Activated B cell treated with CpG ODN at 0.5 μM for 24 hours (primary cell): Measurements from ENCODE around the gene OXSM. TPM values are rescaled to one million over a fixed set of nuclear protein-coding genes. Genes with fewer than 3 reads are reported as not detected.
A peak's percentile ranks its signal among the peaks of the same experiment; 100 is the strongest.

Experiments
- ATAC-seq: fragments of 200-7000 bp; cut with Tn5 transposase; one replicate; pipeline ENCODE4 v1.10.0; 2021; ENCODE audit warnings: low read depth, mild to moderate bottlenecking, moderate library complexity
- CTCF ChIA-PET: fragments of 350-600 bp; sonication (Branson Sonifier 250); formaldehyde crosslinking; loops from one replicate; lab custom pipeline; 2021; ENCODE audit warnings: antibody characterized with exemption; lab: Charles Lee
- POLR2A ChIA-PET: fragments of 350-600 bp; sonication (Branson Sonifier 250); formaldehyde crosslinking; loops from one replicate; lab custom pipeline; 2021; ENCODE audit warnings: antibody characterized with exemption; lab: Charles Lee
- DNase-seq: peaks from one replicate; pipeline ENCODE4 v3.0.0; 2022
- H3K27ac Mint-ChIP-seq: one replicate; pipeline ENCODE4 v1.8.0; 2020; ENCODE audit warnings: mixed read lengths
- H3K27me3 Mint-ChIP-seq: one replicate; pipeline ENCODE4 v1.8.0; 2021; ENCODE audit warnings: mixed read lengths
- H3K36me3 Mint-ChIP-seq: one replicate; pipeline ENCODE4 v1.8.0; 2021; ENCODE audit warnings: low read depth, mixed read lengths
- H3K4me1 Mint-ChIP-seq: one replicate; pipeline ENCODE4 v1.8.0; 2021; ENCODE audit warnings: mixed read lengths
- H3K4me3 Mint-ChIP-seq: one replicate; pipeline ENCODE4 v1.8.0; 2020; ENCODE audit warnings: mild to moderate bottlenecking, mixed read lengths
- H3K9me3 Mint-ChIP-seq: one replicate; pipeline ENCODE4 v1.8.0; 2020; ENCODE audit warnings: mixed read lengths
- CTCF ChIP-seq: fragments of 200-600 bp; IDR thresholded peaks from one replicate; pipeline ENCODE4 v1.8.0; 2022; ENCODE audit warnings: antibody characterized with exemption, mild to moderate bottlenecking
- intact Hi-C: fragments of 100-400 bp; cut with micrococcal nuclease; formaldehyde crosslinking; loops from one replicate; pipeline ENCODE4 v1.15.1; 2024
- total RNA-seq: library from RNA; stranded (reverse); gene quantifications from 2 replicates; pipeline ENCODE4 v1.2.3, GENCODE V29; 2022

OXSM gene
- total RNA-seq, 1 donor from 2014 or later: 12.6 TPM

GRCh38 chr3:25751048-25751447, 38.8 kb upstream of the OXSM start:
- CTCF ChIA-PET: no interaction called here
- H3K4me1 Mint-ChIP-seq: no peaks in the 10 kb centered on the region
- no peak overlapping the region for H3K27ac Mint-ChIP-seq
- DNase-seq (no peak), ATAC-seq (no peak)
- H3K4me3 Mint-ChIP-seq: no peak overlapping the region
- H3K27me3 Mint-ChIP-seq: no peaks in the 10 kb centered on the region
- peaks cover 77% of the 10 kb centered on the region for H3K36me3 Mint-ChIP-seq
- TF ChIP-seq CTCF: no peak
- intact Hi-C loops: no loop called here
- POLR2A ChIA-PET: no interaction called here
- no peaks in the 10 kb centered on the region for H3K9me3 Mint-ChIP-seq

- H3K36me3 Mint-ChIP-seq: peaks cover 77% of the 10 kb centered on the region
- ATAC-seq (no peak), DNase-seq (no peak)
- TF ChIP-seq CTCF: no peak
- H3K9me3 Mint-ChIP-seq: no peaks in the 10 kb centered on the region
- no peak overlapping the region for H3K4me3 Mint-ChIP-seq
- POLR2A ChIA-PET: no interaction called here
- intact Hi-C loops: no loop called here
- H3K27ac Mint-ChIP-seq: peak overlapping the region; percentile 42
- H3K4me1 Mint-ChIP-seq: no peaks in the 10 kb centered on the region
- no peaks in the 10 kb centered on the region for H3K27me3 Mint-ChIP-seq
- CTCF ChIA-PET: no interaction called here
Observed at GRCh38 chr3:25751725-25752124, 38.2 kb upstream of the OXSM start.

DNA sequence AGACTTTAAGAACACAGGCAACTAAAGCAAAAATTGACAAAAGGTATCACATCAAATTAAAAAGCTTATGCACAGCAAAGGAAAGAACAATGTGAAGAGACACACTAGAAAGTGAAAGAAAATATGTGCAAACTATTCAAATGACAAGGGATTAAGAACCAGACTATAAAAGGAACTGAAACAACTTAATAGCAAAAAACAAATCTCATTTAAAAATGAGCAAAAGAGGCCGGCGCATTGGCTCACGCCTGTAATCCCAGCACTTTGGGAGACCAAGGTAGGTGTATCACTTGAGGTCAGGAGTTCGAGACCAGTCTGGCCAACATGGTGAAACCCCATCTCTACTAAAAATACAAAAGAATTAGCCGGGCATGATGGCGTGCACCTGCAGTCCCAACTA, 21.0 kb upstream of the OXSM start:
- ChIA-PET CTCF (interaction anchor here (0.7 kb wide), 1 partner anchor 15 kb away, joined by 3 read pairs; no protein-coding TSS in a partner anchor), POLR2A (interaction anchor here (0.8 to 3.9 kb wide), 6 partner anchors 9 to 105 kb away, joined by 3 to 40 read pairs (median 5); partner anchors contain the start of genes NGLY1 and OXSM)
- Mint-ChIP-seq H3K36me3 (peaks cover 43% of the 10 kb centered on the region), H3K4me1 (peaks cover 44% of the 10 kb centered on the region), H3K4me3 (peak overlapping the region; percentile 79), H3K27me3 (no peaks in the 10 kb centered on the region), H3K27ac (peak overlapping the region; percentile 92), H3K9me3 (peaks cover 2% of the 10 kb centered on the region)
- TF ChIP-seq CTCF: no peak
- DNase-seq (no peak), ATAC-seq (peak; percentile 92)
- intact Hi-C loops: loop anchor here (1.0 to 5.0 kb wide), 4 partner anchors 12 to 104 kb away; partner anchors contain the start of gene OXSM

GRCh38 chr3:25775936-25776335, 14.0 kb upstream of the OXSM start:
- Mint-ChIP-seq H3K9me3 (peaks cover 2% of the 10 kb centered on the region), H3K27me3 (no peaks in the 10 kb centered on the region), H3K4me3 (no peak overlapping the region), H3K36me3 (peaks cover 72% of the 10 kb centered on the region), H3K4me1 (peaks cover 43% of the 10 kb centered on the region), H3K27ac (no peak overlapping the region)
- TF ChIP-seq CTCF: no peak
- ChIA-PET CTCF (no interaction called here), POLR2A (no interaction called here)
- intact Hi-C loops: no loop called here
- ATAC-seq: peak; percentile 56
- DNase-seq: no peak

DNA sequence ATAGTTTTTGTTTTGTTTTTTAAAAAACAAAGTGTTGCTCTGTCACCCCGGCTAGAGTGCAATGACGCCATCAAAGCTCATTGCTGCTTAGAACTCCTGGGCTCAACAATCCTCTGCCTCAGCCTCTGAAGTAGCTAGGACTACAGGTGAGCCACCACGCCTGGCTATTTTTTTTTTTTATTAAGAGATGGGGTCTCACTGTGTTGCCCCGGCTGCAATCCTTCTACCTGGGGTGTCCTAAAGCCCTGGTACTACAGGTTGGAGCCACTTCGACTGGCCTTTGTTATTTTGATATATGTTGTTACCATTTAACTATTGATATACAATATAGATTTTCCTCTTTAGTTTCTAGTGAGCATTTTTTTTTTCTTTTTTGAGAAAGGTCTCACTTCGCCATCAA, 9.3 kb upstream of the OXSM start:
- ChIA-PET CTCF (interaction anchor here (1.1 kb wide), 1 partner anchor 75 kb away, joined by 4 read pairs; no protein-coding TSS in a partner anchor), POLR2A (interaction anchor here (0.8 to 2.6 kb wide), 3 partner anchors 9 to 23 kb away, joined by 3 to 34 read pairs (median 5); partner anchors contain the start of gene OXSM)
- intact Hi-C loops: loop anchor here (1.0 to 10.0 kb wide), 3 partner anchors 10 to 1286 kb away; partner anchors contain the start of genes OXSM and THRB
- ATAC-seq: no peak
- Mint-ChIP-seq H3K4me3 (peak overlapping the region; percentile 86), H3K36me3 (peaks cover 45% of the 10 kb centered on the region), H3K4me1 (peaks cover 60% of the 10 kb centered on the region), H3K27ac (peak overlapping the region; percentile 97), H3K27me3 (no peaks in the 10 kb centered on the region), H3K9me3 (no peaks in the 10 kb centered on the region)
- no peak for TF ChIP-seq CTCF
- DNase-seq: no peak
